GM21390 (cell line): ENCODE measurements around the gene ASB1.

Experiments used
- ATAC-seq: cut with Tn5 transposase; IDR thresholded peaks from one replicate; pipeline ENCODE4 v1.9.1; 2021; ENCODE audit not compliant: unreplicated experiment

The ASB1 gene

DNA sequence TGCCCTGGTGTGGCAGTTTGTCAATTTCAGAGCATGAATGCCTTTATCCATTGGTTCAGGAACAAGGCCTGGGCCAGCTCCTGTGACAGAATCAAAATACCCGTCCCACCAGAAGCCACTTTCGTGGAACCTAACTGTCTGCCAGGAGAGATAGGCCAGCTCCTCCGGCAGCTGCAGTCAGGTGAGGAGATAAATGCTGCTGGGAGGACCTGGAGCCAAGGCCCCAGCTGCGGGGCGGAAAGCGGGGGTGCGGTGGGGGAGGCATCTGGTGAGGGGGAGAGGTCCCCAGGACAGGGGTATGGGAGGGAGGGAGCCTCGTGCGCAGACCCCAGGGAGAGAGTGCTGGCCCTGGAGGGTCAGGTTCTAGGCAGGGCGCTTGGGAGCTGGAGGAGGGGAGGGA lies 4.4 kb upstream of the ASB1 start:
- ATAC-seq = no peak

DNA sequence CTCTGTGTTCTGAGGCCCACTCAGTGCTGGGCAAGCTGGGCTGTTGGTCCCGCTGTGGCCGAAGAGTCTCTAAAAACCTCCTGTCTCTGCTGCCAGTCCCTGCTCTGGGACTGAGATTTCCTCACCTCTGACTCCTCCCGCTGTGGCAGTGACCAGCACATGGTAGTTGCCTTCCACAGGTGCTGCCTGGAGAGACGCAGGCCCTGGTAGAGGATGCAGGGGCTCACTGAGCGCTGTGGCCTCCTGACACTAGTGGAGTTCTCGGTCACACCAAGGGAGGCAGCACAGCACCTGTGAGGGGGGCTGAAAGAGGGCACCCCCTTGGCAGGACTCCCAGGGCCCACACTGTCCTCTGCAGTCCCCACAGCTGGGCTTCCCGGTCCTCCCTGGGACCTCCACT lies 3.8 kb upstream of the ASB1 start:
- ATAC-seq = no peak

- no peak for ATAC-seq
These were observed 3.0 kb upstream of the ASB1 start for GRCh38 chr2:238423561-238424312.

DNA sequence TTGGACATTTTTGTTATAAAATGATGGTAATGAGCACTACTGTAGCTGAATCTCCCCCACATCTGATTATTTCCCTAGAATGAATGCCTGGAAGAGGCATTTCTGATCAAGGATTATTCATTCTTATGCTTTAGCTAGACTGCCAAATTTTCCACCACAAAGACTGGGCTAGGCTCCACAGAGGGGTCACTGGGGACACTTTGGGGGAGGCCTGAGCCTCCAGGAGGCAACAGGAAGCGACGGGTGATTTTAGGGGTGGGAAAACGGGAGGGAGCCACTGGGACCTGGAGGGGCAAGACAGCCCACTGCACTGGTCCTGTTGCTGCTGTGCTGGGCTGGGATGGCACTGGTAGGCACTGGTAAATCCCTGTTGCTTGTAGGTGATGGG lies 2.4 kb upstream of the ASB1 start:
- no peak for ATAC-seq

DNA sequence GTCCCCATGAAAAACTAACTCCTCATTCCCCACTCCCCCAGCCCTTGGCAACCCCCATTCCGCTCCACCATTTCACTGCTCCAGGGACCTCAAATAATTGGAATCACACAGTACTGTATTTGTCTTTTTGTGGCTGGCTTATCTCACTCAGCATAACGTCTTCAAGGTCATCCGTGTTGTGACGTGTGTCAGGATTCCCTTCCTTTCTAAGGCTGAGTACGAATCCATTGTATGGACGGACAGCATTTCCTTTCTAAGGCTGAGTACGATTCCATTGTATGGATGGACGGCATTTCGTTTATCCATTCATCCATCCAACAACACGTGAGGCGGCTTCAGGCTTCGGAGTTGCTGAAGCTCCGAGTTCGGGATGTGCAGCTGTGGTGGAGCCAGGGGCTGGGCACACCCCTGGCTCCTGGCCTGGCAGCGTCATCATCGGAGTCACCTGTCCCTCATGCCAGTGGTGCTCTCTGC lies 1.2 kb upstream of the ASB1 start:
- no peak for ATAC-seq

GRCh38 chr2:238425979-238426567 lies 654 bp upstream of the ASB1 start:
- ATAC-seq = peak; percentile 20

- ATAC-seq = peak; percentile 14
These were observed 872 bp downstream of the ASB1 start for GRCh38 chr2:238427435-238428162.

DNA sequence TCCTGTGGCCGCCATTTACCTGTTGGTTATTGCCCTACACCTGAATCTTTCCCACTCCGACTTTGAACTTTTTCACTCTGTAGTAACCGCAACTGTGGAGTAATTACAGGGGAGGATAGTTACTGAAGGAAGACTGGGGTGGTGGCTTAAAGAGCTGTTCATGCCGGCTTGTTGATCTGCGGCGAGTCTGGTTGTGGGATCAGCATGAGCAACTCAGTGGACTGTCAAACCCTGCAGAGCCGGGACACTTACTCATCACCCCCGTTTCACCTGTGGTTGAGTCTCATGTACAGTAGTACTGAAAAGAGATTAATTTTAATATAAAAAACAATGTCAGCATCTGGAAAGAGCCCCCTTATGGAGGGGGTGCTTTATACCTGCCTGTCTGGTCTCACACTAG lies 2.1 kb downstream of the ASB1 start:
- ATAC-seq = no peak

DNA sequence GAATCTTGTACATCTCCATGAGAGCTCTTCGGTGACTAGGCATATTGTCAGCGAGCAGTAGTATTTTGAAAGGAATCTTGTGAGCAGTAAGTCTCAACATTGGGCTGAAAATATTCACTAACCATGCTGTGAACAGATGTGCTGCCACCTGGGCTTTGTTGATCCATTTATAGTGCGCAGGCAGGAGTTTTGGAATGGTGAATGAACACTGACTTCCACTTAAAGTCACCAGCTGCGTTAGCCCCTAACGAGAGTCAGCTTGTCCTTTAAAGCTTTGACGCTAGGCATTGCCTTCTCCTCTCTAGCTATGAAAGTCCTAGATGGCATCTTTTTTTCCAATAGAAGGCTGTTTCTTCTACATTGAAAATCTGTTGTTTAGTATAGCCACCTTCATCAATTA lies 4.1 kb downstream of the ASB1 start:
- ATAC-seq = no peak

DNA sequence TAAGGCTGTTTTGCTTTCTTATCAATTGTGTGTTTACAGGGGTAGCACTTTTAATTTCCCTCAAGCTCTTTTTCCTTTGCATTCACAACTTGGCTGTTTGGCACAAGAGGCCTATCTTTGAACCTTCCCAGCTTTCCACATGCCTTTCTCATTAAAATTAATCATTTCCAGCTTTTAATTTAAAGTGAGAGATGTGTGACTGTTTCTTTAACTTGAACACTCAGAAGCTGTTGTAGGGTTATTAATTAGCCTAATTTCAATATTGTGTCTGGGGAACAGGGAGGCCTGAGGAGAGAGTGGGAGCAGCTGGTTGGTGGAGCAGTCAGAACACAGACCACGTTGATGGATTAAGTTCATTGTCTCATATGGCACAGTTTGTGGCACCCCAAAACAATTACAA lies 4.7 kb downstream of the ASB1 start:
- ATAC-seq = no peak

DNA sequence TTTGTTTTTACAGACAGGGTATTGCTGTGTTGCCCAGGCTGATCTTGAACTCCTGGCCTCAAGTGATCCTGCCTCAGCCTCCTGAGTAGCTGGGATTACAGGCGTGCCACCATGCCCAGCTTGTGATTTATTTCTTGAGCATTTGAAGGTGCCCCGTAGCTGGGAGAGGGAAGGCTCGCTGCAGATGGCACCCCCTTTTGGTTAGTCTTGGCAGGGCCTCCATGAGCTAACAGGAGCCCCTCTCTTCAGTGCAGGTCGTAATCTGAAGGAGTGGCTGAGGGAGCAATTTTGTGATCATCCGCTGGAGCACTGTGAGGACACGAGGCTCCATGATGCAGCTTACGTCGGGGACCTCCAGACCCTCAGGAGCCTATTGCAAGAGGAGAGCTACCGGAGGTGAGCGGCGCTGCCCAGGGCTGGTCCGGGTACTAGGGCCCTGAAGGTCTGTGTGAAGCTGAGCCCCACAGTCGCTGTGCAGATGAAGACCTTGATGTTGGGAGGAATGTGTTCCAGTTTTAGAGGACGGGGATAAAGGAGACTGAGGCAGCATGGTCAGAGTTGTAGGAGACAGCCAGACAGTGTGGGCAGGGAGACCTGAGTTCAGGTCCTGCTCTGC lies 6.7 kb downstream of the ASB1 start:
- no peak for ATAC-seq

GRCh38 chr2:238433941-238434845 lies 7.5 kb downstream of the ASB1 start:
- ATAC-seq = no peak

DNA sequence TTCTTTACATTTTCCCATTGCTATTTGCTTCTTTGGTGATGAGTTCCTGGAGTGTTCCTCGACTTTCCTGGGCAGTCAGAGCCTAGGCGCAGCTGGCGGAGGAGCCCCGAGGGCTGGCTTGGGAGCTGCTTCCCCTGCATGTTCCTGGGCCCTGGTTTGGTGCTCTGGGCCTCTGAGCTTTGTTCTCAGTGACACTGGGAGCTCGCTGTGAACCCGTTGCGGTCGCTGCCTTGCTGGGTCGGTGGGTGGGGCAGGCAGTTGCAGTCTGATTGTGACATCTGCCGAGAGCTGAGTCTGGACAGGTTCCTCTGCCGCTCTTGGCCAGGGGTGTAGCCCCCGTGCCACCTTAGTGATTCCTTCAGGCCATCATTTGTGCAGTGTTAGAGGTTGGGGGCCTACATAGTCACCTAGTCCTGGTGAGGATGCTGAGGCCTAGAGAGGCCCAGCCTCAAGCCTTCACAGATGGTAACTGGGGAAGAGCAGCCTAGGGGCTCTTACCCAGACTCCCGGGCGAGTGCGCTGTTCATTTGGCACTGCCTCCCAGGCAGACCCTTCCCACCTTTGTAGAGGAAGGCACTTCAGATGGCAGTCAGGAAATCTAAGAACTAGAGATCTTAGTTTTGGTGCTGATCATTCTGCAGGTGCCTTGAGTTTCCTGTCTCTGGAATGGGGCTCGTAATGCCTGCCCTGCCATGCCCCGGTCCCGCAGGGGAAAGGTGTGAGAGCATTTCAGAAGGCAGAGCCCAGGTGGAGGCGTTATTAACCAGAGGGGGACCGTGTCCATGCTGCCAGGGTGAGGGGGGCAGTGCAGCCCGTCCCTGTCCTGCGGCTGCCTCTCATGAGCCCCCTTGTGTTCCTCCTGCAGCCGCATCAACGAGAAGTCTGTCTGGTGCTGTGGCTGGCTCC lies 8.4 kb downstream of the ASB1 start:
- ATAC-seq = no peak

- no peak for ATAC-seq
These were observed 9.0 kb downstream of the ASB1 start for GRCh38 chr2:238435752-238436096.

DNA sequence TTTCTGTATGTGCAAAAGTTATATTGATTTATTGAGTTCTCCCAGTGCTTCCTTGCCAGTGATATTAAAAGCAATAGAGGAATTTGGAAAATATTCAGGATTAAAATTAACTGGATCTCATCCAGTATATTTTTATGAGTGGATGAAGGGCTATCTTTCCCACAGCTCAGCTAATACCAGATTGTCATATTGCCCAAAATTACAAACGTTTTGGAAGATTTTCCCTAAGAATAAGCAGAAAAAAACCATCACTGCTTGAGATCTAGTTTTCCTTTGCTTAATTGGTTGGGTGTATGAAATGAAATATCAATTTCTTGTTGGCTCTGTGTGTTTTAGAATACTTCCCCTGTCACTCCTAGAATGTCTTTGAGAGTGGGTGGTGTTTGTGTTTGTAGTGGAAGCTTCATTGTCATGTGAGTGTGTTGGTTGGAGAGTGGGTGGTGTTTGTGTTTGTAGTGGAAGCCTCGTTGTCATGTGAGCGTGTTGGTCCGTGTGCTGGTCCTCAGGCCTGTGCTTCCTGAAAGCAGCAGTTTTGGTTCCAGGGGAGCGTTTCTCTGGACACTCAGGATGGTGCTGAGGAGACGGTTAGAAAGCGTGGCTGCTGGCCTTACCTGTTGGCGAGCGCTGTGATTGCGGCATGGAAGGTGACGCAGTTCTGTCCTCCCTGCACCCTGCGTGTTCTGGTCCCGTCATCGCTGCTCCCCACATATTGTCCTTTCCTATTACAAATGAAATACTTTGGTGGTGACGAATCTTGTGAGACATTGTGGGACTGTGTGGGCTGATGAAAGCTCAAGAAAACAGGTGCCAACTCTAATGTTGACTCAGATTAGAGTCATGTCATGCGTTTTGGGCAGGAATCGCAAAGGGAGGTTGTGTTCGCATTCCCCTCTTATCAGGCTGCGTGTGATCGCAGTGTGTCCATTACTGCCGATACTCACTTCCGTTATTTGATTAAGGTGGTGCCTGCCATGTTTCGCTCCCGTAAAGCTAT lies 12.4 kb downstream of the ASB1 start:
- ATAC-seq = no peak

GRCh38 chr2:238439917-238440316 lies 13.2 kb downstream of the ASB1 start:
- ATAC-seq = no peak

- no peak for ATAC-seq
These were observed 13.6 kb downstream of the ASB1 start for GRCh38 chr2:238440331-238440730.

DNA sequence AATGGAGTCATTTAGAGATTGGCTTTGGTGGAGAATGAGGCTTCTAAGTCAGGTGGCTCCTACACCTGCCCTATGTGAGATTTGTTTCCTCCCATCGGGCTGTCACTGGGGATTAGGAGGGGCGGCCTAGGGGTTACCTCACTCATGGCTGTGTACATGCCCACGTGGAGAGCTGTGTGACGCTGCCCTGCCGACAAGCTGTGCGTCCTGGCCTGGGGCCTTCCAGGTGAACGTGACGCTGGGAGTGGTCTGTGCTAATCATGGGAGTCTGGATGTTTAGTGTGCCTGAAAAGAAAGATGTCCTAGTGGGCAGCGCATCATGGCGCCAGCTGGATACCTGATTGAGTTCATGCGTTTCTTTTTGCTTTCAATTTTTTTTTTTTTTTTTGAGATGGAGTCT lies 14.0 kb downstream of the ASB1 start:
- ATAC-seq = no peak
